ENCODE measurements around the gene CEP162.
A peak's percentile ranks its signal among the peaks of the same experiment; 100 is the strongest.

The CEP162 gene

DNA sequence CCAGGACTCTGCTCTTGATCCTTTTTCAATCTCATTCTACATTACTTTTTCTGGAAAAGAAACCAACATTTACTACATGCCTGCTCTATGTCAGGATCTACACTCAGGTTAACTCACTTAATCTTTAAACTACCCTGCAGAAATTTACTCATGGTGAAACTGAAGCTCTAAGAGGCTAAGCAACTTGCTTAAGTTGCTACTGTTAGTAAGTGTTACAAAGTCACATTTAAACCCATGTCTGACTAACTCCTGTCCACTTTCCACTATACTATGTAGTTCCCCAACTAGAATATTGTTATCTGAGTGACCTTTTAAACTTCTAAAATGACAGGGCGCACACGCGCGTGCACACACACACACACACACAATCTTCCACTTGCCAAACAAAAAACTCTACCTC is 5.0 kb downstream of the CEP162 start:
- H3K4me1 ChIP-seq (ENCODE audit: insufficient read depth, low read length, poor library complexity, severe bottlenecking), result peaks cover 27% of the 10 kb centered on the region
- H3K27me3 ChIP-seq (ENCODE audit: insufficient read depth, low read length, poor library complexity, severe bottlenecking), result no peaks in the 10 kb centered on the region
- H3K4me3 ChIP-seq (ENCODE audit: low read length, poor library complexity, severe bottlenecking), result no peak overlapping the region
- no peaks in the 10 kb centered on the region for H3F3A ChIP-seq (ENCODE audit: low read depth)
- no peaks in the 10 kb centered on the region for H3K9me2 ChIP-seq (replicated peaks; ENCODE audit: low read depth, low read length)
- no peaks in the 10 kb centered on the region for H3K9me3 ChIP-seq (ENCODE audit: insufficient read depth, low read depth, low read length)
- no peaks in the 10 kb centered on the region for H3K36me3 ChIP-seq (ENCODE audit: insufficient read depth, low read length)
- no peaks in the 10 kb centered on the region for H3K79me2 ChIP-seq (ENCODE audit: insufficient read depth, low read length)
- TF ChIP-seq CTCF (conservative IDR thresholded peaks at IDR 0.05; ENCODE audit: low read length), result no peak
- no peak for TF ChIP-seq EZH2phosphoT487 (IDR thresholded peaks at IDR 0.05; ENCODE audit: borderline replicate concordance)
- no peak overlapping the region for H2AFZ ChIP-seq (ENCODE audit: low read length)
- no peaks in the 10 kb centered on the region for H4K20me1 ChIP-seq (ENCODE audit: insufficient read depth, low read length, poor library complexity, severe bottlenecking)
- peak overlapping the region; percentile 1 for H3K4me2 ChIP-seq (ENCODE audit: low read depth, low read length, poor library complexity, severe bottlenecking)
- no peak overlapping the region for H3K9ac ChIP-seq (ENCODE audit: low read depth, low read length, poor library complexity, severe bottlenecking)

DNA sequence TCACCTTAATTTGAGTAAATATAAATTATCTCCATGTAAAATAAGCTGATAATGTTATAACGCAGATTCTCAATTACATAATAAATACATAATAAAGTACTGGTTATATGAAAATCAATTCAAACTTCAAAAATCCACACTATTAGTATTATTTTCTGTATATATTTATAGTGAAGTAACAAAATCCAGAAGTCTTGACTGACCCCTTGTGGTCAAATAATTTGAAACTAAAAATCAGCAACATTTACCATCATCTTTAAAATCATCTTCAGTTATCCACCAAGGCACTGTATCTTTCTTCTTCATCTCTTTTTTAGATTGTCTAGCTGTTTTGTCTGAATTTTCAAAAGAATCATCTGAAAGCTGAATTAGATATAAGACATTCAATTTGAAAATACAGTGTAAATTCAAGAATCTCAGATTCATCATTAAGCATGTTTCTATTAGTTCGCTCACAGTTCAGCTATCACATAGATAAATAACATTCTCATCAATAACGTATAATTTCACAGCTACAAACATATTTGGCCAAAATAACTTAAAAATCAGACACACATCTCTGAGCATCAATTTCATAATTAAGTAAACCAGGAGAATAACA is 6.5 kb downstream of the CEP162 start:
- H4K20me1 ChIP-seq (ENCODE audit: insufficient read depth, low read length, poor library complexity, severe bottlenecking), result no peaks in the 10 kb centered on the region
- TF ChIP-seq EZH2phosphoT487 (IDR thresholded peaks at IDR 0.05; ENCODE audit: borderline replicate concordance) (no peak), CTCF (conservative IDR thresholded peaks at IDR 0.05; ENCODE audit: low read length) (peak; percentile 71)
- H3K36me3 ChIP-seq (ENCODE audit: insufficient read depth, low read length), result no peaks in the 10 kb centered on the region
- no peak overlapping the region for H3K4me3 ChIP-seq (ENCODE audit: low read length, poor library complexity, severe bottlenecking)
- no peaks in the 10 kb centered on the region for H3K27me3 ChIP-seq (ENCODE audit: insufficient read depth, low read length, poor library complexity, severe bottlenecking)
- no peaks in the 10 kb centered on the region for H3F3A ChIP-seq (ENCODE audit: low read depth)
- H2AFZ ChIP-seq (ENCODE audit: low read length), result no peak overlapping the region
- no peaks in the 10 kb centered on the region for H3K9me3 ChIP-seq (ENCODE audit: insufficient read depth, low read depth, low read length)
- H3K4me2 ChIP-seq (ENCODE audit: low read depth, low read length, poor library complexity, severe bottlenecking), result no peak overlapping the region
- no peak overlapping the region for H3K9ac ChIP-seq (ENCODE audit: low read depth, low read length, poor library complexity, severe bottlenecking)
- H3K4me1 ChIP-seq (ENCODE audit: insufficient read depth, low read length, poor library complexity, severe bottlenecking), result peaks cover 16% of the 10 kb centered on the region
- H3K9me2 ChIP-seq (replicated peaks; ENCODE audit: low read depth, low read length), result no peaks in the 10 kb centered on the region
- no peaks in the 10 kb centered on the region for H3K79me2 ChIP-seq (ENCODE audit: insufficient read depth, low read length)

DNA sequence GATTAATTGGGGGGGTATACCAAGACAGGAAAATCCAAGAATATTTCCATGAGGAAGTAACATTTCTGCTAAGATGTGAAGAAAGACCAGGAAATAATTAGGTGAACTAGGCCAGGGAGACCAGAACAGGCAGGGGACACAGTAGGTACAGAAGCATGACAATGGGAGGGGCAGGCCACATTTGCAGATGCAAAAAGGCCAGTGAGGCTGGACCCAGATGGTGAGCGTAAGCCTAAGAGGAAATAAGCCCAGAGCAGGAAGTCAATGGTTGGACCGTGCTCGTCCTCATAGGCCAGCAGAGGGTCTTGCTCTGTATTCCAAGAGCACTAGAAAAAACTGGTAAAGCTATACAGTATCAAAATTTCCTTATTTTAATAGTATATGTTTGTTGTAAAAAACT is 9.4 kb downstream of the CEP162 start:
- H3K4me1 ChIP-seq (ENCODE audit: insufficient read depth, low read length, poor library complexity, severe bottlenecking), result peaks cover 12% of the 10 kb centered on the region
- no peaks in the 10 kb centered on the region for H3K9me2 ChIP-seq (replicated peaks; ENCODE audit: low read depth, low read length)
- no peak overlapping the region for H3K4me3 ChIP-seq (ENCODE audit: low read length, poor library complexity, severe bottlenecking)
- H2AFZ ChIP-seq (ENCODE audit: low read length), result no peak overlapping the region
- H4K20me1 ChIP-seq (ENCODE audit: insufficient read depth, low read length, poor library complexity, severe bottlenecking), result no peaks in the 10 kb centered on the region
- no peaks in the 10 kb centered on the region for H3K27me3 ChIP-seq (ENCODE audit: insufficient read depth, low read length, poor library complexity, severe bottlenecking)
- no peak overlapping the region for H3K4me2 ChIP-seq (ENCODE audit: low read depth, low read length, poor library complexity, severe bottlenecking)
- no peaks in the 10 kb centered on the region for H3K36me3 ChIP-seq (ENCODE audit: insufficient read depth, low read length)
- TF ChIP-seq CTCF (conservative IDR thresholded peaks at IDR 0.05; ENCODE audit: low read length) (no peak), EZH2phosphoT487 (IDR thresholded peaks at IDR 0.05; ENCODE audit: borderline replicate concordance) (no peak)
- H3F3A ChIP-seq (ENCODE audit: low read depth), result no peaks in the 10 kb centered on the region
- no peak overlapping the region for H3K9ac ChIP-seq (ENCODE audit: low read depth, low read length, poor library complexity, severe bottlenecking)
- no peaks in the 10 kb centered on the region for H3K79me2 ChIP-seq (ENCODE audit: insufficient read depth, low read length)
- no peaks in the 10 kb centered on the region for H3K9me3 ChIP-seq (ENCODE audit: insufficient read depth, low read depth, low read length)
